AG09319 (cell line): ENCODE results near the gene CD247.

ENCODE experiments used
- DNase-seq: peaks from one replicate; pipeline ENCODE4 v3.0.0-alpha.2; 2010; ENCODE audit warnings: low read depth; ENCODE audit errors: extremely low read depth
- CTCF ChIP-seq: IDR thresholded peaks from 2 replicates; pipeline ENCODE4 v1.5.1; 2011; ENCODE audit warnings: low read depth, mild to moderate bottlenecking, inconsistent platforms, low read length, moderate library complexity

Gene CD247

GRCh38 chr1:167456524-167456923 is 61.8 kb downstream of the CD247 start:
- DNase-seq = no peak
- no peak for TF ChIP-seq CTCF

- TF ChIP-seq CTCF = no peak
- DNase-seq = no peak
These were observed 62.4 kb downstream of the CD247 start for GRCh38 chr1:167455786-167456446.

- DNase-seq = no peak
These were observed 63.2 kb downstream of the CD247 start for GRCh38 chr1:167454894-167455785.

GRCh38 chr1:167454304-167454893 is 63.9 kb downstream of the CD247 start:
- DNase-seq = no peak
- TF ChIP-seq CTCF = no peak

More at GRCh38 chr1:167454894-167455785, 63.2 kb downstream of the CD247 start:
- TF ChIP-seq CTCF = no peak

GRCh38 chr1:167453123-167453522 is 65.2 kb downstream of the CD247 start:
- DNase-seq = no peak
- no peak for TF ChIP-seq CTCF

- DNase-seq = no peak
- no peak for TF ChIP-seq CTCF
These were observed 65.8 kb downstream of the CD247 start for GRCh38 chr1:167452483-167452882.

GRCh38 chr1:167450843-167451242 is 67.5 kb downstream of the CD247 start:
- TF ChIP-seq CTCF = no peak
- no peak for DNase-seq
